Middle frontal gyrus (tissue), 1 donor: ENCODE data around the gene RFTN2.
A peak's percentile ranks its signal among the peaks of the same experiment; 100 is the strongest.
"Not testable (repeated sequence)": the region's sequence is repeated elsewhere in the genome, so short reads cannot be mapped to it uniquely, and the experiment has no call there.

Experiments
- DNase-seq: peaks from one replicate; pipeline ENCODE4 v3.0.0-alpha.2; 2015; ENCODE audit warnings: low spot score; ENCODE audit errors: extremely low spot score

RFTN2 gene

GRCh38 chr2:197675246-197675645 lies at the start of gene RFTN2:
Gene RFTN2, minus strand, starts transcription at chr2:197675587. Its CDS starts 129 bp downstream, at chr2:197675458.
- no peak for DNase-seq

- DNase-seq, result no peak
Measured at GRCh38 chr2:197717863-197718262, 42.5 kb upstream of the RFTN2 start.

GRCh38 chr2:197713271-197713670 lies 37.9 kb upstream of the RFTN2 start:
- DNase-seq, result no peak

- DNase-seq, result no peak
Measured at GRCh38 chr2:197711578-197711977, 36.2 kb upstream of the RFTN2 start.

- DNase-seq, result no peak
Measured at GRCh38 chr2:197710424-197711042, 35.1 kb upstream of the RFTN2 start.

DNA sequence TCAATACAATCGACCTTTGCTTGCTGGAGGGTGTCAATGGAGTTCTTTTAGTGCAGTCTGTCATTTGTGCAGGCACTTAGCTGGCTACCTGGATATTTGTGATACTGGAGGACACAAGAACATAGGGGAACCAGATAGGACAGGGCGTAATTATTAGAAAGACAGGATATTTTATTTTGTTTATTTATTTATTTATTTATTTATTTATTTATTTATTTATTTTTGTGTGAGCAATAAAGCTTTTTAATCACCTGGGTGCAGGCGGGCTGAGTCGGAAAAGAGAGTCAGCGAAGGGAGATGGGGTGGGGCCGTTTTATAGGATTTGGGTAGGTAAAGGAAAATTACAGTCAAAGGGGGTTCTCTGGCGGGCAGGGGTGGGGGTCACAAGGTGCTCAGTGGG lies 33.8 kb upstream of the RFTN2 start:
- not testable (repeated sequence) for DNase-seq

GRCh38 chr2:197708331-197708730 lies 32.9 kb upstream of the RFTN2 start:
- DNase-seq, result no peak

GRCh38 chr2:197707316-197708213 lies 32.2 kb upstream of the RFTN2 start:
- DNase-seq, result no peak

DNA sequence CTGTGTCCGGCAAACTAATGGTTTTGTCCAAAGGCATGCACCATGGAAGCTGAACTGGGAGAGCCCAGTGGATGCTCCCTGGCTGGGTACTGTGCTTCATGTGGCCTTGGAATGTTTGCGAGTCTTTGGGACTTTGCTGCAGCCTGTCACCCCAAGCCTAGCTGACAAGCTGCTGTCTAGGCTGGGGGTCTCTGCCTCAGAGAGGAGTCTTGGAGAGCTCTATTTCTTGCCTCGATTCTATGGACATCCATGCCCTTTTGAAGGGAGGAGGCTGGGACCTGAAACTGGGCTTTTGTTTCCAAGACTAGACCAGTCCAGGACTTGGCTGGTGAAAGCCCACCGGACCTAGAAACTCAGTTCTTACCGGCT lies 31.4 kb upstream of the RFTN2 start:
- DNase-seq, result no peak

DNA sequence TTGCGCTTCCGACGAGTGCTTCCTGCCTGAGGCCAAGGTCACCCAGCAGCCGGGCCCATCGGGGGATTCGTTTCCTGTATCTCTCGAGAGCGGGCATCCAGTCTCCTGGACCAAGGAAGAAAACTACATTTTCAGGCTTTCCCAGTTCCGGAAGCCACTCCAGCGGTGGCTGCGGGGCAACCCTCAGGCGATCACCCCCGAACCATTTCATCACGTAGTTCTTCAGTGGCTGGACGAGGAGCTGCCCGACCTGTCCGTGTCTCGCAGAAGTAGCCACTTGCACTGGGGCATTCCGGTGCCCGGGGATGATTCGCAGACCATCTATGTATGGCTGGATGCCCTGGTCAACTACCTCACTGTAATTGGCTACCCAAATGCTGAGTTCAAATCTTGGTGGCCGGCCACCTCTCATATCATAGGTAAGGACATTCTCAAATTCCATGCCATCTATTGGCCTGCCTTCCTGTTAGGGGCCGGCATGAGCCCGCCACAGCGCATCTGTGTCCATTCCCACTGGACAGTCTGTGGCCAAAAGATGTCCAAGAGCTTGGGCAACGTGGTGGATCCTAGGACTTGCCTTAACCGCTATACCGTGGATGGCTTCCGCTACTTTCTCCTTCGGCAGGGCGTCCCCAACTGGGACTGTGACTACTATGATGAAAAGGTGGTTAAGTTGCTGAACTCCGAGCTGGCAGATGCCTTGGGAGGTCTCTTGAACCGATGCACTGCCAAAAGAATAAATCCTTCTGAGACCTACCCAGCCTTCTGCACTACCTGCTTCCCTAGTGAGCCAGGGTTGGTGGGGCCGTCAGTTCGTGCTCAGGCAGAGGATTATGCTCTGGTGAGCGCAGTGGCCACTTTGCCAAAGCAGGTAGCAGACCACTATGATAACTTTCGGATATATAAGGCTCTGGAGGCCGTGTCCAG lies 30.8 kb upstream of the RFTN2 start:
- DNase-seq, result no peak

DNA sequence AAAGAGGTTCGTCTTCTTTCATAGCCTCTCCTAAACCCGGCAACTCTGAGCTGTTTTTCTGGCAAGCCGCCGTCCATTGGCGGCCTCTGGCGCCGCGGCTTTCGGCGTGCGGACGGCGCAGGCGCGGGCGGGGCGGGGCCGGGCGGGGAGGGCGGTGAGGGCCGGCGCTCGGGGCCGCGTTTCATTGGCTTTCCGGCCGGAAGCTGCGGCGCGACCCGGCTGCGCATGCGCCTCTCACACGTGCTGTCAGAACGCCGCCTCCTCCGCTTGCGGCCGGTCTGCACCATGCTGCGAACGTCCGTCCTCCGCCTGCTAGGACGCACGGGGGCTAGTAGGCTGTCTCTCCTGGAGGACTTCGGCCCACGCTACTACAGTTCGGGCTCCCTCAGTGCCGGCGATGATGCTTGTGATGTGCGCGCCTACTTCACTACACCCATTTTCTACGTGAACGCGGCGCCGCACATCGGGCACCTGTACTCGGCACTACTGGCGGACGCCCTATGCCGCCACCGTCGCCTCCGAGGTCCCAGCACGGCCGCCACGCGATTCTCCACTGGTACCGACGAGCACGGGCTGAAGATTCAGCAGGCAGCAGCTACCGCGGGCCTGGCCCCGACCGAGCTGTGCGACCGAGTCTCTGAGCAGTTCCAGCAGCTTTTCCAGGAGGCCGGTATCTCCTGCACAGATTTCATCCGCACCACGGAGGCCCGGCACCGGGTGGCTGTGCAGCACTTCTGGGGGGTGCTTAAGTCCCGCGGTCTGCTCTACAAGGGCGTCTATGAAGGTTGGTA lies 29.9 kb upstream of the RFTN2 start, which contains the start of gene MARS2:
Gene MARS2 (plus strand): TSS at position 249 of the 791 bp plus-strand sequence. CDS start 37 bp downstream, at position 286.
- peak; percentile 90 for DNase-seq

GRCh38 chr2:197704434-197705120 lies 29.2 kb upstream of the RFTN2 start:
- no peak for DNase-seq

DNA sequence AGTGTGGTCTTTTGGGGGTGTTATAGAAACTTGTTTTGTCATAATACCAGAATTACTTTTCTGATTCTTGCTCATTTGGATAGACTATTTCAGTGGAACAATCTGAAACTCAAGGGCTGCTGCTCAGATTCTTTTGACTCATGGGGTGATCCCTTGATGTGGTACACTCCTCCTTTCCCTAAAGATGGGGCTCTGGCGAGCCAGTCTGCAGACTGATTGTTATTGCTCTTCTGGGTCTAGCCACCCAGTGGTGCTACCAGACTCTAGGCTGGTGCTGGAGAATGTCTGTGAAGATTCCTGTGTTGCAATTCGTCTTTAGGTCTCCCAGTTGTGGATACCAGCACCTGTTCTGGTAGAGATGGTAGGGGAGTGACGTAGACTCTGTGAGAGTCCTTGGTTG lies 25.6 kb upstream of the RFTN2 start:
- DNase-seq, result no peak

DNA sequence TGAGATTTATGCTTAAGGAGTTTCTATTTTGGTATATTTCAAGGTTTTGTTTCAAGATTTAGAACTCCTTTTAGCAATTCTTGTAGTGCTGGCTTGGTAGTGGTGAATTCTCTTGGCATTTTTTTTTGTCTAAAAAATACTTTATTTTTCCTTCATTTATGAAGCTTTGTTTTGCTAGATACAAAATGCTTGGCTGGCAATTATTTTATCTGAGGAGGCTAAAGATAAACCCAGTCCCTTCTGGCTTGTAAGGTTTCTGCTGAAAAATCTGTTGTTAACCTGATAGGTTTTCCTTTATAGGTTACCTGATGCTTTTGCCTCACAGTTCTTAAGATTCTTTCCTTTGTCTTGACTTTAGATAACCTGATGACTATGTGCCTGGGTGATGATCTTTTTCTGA lies 24.3 kb upstream of the RFTN2 start:
- not testable (repeated sequence) for DNase-seq

DNA sequence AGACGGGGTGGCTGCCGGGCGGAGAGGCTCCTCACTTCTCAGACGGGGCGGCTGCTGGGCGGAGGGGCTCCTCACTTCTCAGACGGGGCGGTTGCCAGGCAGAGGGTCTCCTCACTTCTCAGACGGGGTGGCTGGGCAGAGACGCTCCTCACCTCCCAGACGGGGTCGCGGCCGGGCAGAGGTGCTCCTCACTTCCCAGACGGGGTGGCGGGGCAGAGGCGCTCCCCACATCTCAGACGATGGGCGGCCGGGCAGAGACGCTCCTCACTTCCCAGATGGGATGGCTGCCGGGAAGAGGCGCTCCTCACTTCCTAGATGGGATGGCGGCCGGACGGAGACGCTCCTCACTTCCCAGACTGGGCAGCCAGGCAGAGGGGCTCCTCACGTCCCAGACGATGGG lies 21.2 kb upstream of the RFTN2 start:
- DNase-seq, result not testable (repeated sequence)

- DNase-seq, result not testable (repeated sequence)
Measured at GRCh38 chr2:197695971-197696370, 20.6 kb upstream of the RFTN2 start.

- not testable (repeated sequence) for DNase-seq
Measured at GRCh38 chr2:197695206-197695605, 19.8 kb upstream of the RFTN2 start.

DNA sequence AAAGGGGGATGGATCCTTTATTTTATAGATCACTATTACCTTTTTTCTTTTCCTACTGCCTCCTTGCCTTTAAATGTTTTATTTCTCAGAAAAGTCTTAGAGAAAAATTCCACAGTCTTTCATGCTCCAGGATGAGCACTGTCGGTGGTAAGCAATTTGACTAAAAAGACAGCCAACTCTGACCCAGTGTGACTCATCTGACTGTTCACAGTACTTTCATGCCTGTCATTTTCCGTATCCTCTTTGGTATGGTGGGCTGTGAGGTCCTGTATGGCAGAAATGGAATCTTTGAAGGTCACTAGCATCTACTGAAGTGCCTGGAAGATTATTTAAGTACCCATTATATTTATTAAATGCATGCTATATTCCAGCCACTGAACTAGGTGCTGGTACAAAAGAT lies 2.1 kb upstream of the RFTN2 start:
- DNase-seq, result no peak

DNA sequence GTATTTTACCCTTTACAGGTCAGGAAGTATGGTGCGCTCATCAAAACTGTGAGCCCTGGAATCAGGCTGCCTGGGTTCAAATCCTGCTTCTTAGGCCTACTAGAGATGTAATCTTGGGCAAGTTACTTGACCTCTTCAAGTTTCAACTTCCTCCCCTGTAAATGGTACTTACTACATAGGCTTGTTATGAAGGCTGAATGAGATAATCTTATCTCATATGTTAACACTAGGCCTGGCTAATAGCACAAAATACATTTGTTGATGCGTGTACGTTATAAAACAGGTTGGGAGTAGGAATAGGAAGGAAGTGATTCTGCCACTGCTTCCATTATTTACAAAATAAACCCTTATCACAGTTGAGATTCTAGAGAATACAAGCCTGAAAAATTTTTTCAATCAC lies 1.7 kb upstream of the RFTN2 start:
- no peak for DNase-seq

DNA sequence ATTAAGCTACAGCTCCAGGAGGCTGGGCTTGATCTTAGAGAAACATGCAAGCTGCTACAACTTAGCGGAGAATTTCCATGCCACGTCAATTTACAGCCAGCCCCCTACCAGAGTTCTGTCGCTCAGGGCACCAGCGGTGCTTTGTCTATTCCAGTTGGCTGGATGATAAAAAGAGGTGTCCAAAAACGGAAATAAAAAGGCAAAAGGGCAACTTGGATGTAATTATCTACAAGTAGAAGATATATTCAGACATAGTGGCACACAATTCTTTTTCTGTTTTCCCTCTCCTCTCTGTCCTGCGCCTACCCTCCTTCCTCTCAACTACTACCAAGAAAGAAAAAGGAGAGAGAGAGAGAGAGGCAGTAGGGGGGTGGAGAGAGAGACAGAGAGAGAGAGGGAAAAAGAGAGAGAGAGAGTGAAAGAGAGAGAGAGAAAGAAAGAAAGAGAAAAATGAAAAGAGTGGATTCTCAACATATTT lies 363 bp upstream of the RFTN2 start:
- no peak for DNase-seq
